ENCODE data around the gene CPVL.

GRCh38 chr7:29008590-29008989 lies 137.7 kb downstream of the CPVL start:
- TF ChIP-seq, protein P1, sequence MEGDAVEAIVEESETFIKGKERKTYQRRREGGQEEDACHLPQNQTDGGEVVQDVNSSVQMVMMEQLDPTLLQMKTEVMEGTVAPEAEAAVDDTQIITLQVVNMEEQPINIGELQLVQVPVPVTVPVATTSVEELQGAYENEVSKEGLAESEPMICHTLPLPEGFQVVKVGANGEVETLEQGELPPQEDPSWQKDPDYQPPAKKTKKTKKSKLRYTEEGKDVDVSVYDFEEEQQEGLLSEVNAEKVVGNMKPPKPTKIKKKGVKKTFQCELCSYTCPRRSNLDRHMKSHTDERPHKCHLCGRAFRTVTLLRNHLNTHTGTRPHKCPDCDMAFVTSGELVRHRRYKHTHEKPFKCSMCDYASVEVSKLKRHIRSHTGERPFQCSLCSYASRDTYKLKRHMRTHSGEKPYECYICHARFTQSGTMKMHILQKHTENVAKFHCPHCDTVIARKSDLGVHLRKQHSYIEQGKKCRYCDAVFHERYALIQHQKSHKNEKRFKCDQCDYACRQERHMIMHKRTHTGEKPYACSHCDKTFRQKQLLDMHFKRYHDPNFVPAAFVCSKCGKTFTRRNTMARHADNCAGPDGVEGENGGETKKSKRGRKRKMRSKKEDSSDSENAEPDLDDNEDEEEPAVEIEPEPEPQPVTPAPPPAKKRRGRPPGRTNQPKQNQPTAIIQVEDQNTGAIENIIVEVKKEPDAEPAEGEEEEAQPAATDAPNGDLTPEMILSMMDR (IDR thresholded peaks at IDR 0.05) = no peak
- no peak for TF ChIP-seq EP300 (IDR thresholded peaks at IDR 0.05)
- no peak for TF ChIP-seq POLR2AphosphoS5 (IDR thresholded peaks at IDR 0.05)
- TF ChIP-seq POLR2A (IDR thresholded peaks at IDR 0.05) = no peak

Measured in suprapubic skin (tissue), 4 donors.